Neuronal stem cell (in vitro differentiated cells): ENCODE results near the gene LDB3. TPM values are rescaled to one million over a fixed set of nuclear protein-coding genes. Genes with fewer than 3 reads are reported as not detected.

ENCODE experiments used
- DNase-seq: peaks from one replicate; pipeline ENCODE4 v3.0.0-alpha.2; 2013; ENCODE audit warnings: low spot score
- H2AFZ ChIP-seq: one replicate; pipeline ENCODE4 v1.6.1; 2013; ENCODE audit warnings: mild to moderate bottlenecking, low read length, inconsistent platforms
- H2AK5ac ChIP-seq: 2 replicates; pipeline ENCODE4 v1.6.1; 2013; ENCODE audit warnings: low read depth, mild to moderate bottlenecking, inconsistent platforms, low read length, moderate library complexity, mixed read lengths
- H2BK120ac ChIP-seq: 2 replicates; pipeline ENCODE4 v1.6.1; 2013; ENCODE audit warnings: low read depth, mild to moderate bottlenecking, inconsistent platforms, low read length, moderate library complexity, mixed read lengths
- H2BK12ac ChIP-seq: one replicate; pipeline ENCODE4 v1.6.1; 2013; ENCODE audit warnings: low read length, inconsistent platforms
- H2BK15ac ChIP-seq: 2 replicates; pipeline ENCODE4 v1.6.1; 2013; ENCODE audit warnings: mild to moderate bottlenecking, low read length, inconsistent platforms, mixed read lengths
- H2BK5ac ChIP-seq: one replicate; pipeline ENCODE4 v1.6.1; 2013; ENCODE audit warnings: inconsistent platforms, mild to moderate bottlenecking, low read length, moderate library complexity
- H3K14ac ChIP-seq: one replicate; pipeline ENCODE4 v1.6.1; 2013; ENCODE audit warnings: low read length, inconsistent platforms
- H3K18ac ChIP-seq: 2 replicates; pipeline ENCODE4 v1.6.1; 2013; ENCODE audit warnings: low read length, inconsistent platforms
- H3K23ac ChIP-seq: 2 replicates; pipeline ENCODE4 v1.6.1; 2013; ENCODE audit warnings: low read depth, mild to moderate bottlenecking, mixed read lengths, low read length, inconsistent platforms; ENCODE audit not compliant: poor library complexity
- H3K27ac ChIP-seq: replicated peaks from 3 replicates; pipeline ENCODE4 v1.5.1; 2013; ENCODE audit warnings: low read length, inconsistent platforms
- H3K27me3 ChIP-seq, 3 experiments: 2 replicates each; pipeline ENCODE4 v1.6.1; 2013; ENCODE audit warnings: low read length in 3 of 3, mild to moderate bottlenecking in 2 of 3, inconsistent platforms in 1 of 3, low read depth in 1 of 3, mixed read lengths in 1 of 3, moderate library complexity in 1 of 3; ENCODE audit not compliant: control insufficient read depth in 3 of 3, insufficient read depth in 3 of 3
- H3K36me3 ChIP-seq, 2 donors: replicated peaks in 1 of 2; 2 replicates each; pipeline ENCODE4 v1.6.1; 2013; ENCODE audit warnings: low read length in 2 of 2; ENCODE audit not compliant: control insufficient read depth in 2 of 2, insufficient read depth in 2 of 2
- H3K4ac ChIP-seq: 2 replicates; pipeline ENCODE4 v1.6.1; 2013; ENCODE audit warnings: inconsistent platforms, mild to moderate bottlenecking, low read length, moderate library complexity
- H3K4me1 ChIP-seq, 2 donors: 1 replicate in 1 of 2; 2 replicates in 1 of 2; pipeline ENCODE4 v1.6.1; 2013; ENCODE audit warnings: low read length in 2 of 2, low read depth in 1 of 2; ENCODE audit not compliant: control insufficient read depth in 2 of 2, insufficient read depth in 1 of 2
- H3K4me2 ChIP-seq: one replicate; pipeline ENCODE4 v1.6.1; 2013; ENCODE audit warnings: mild to moderate bottlenecking, low read length, inconsistent platforms; ENCODE audit not compliant: insufficient read depth, poor library complexity, severe bottlenecking
- H3K4me3 ChIP-seq, 2 donors: 2 replicates each; pipeline ENCODE4 v1.5.1; 2013; ENCODE audit warnings: low read length in 2 of 2, mild to moderate bottlenecking in 2 of 2, inconsistent platforms in 1 of 2, moderate library complexity in 1 of 2
- H3K79me1 ChIP-seq: one replicate; pipeline ENCODE4 v1.6.1; 2013; ENCODE audit warnings: low read depth, mild to moderate bottlenecking, inconsistent platforms, low read length, moderate library complexity
- H3K9ac ChIP-seq: one replicate; pipeline ENCODE4 v1.6.1; 2013; ENCODE audit warnings: mild to moderate bottlenecking, low read depth, low read length, inconsistent platforms; ENCODE audit not compliant: poor library complexity
- H3K9me3 ChIP-seq, 2 donors: replicated peaks in 1 of 2; 2 replicates each; pipeline versions ENCODE3 to v1.6.1; 2013; ENCODE audit warnings: low read length in 2 of 2, mild to moderate bottlenecking in 2 of 2, inconsistent platforms in 1 of 2, low read depth in 1 of 2, mixed read lengths in 1 of 2, moderate library complexity in 1 of 2; ENCODE audit not compliant: control insufficient read depth in 2 of 2, insufficient read depth in 1 of 2
- H4K8ac ChIP-seq: one replicate; pipeline ENCODE4 v1.6.1; 2013; ENCODE audit warnings: low read depth, mild to moderate bottlenecking, inconsistent platforms, low read length, moderate library complexity
- H4K91ac ChIP-seq: one replicate; pipeline ENCODE4 v1.6.1; 2013; ENCODE audit warnings: low read length, low read depth, mild to moderate bottlenecking, inconsistent platforms; ENCODE audit not compliant: poor library complexity
- WGBS, 2 donors: extraction: QIAGEN DNeasy Blood & Tissue Kit; methylation state at CpG; one replicate each; pipeline ENCODE4 v1.1.7; 2013; ENCODE audit warnings: missing lambda C conversion rate in 2 of 2, mixed read lengths in 1 of 2; ENCODE audit not compliant: insufficient read length in 2 of 2, insufficient replicate concordance in 1 of 2; ENCODE audit errors: extremely low coverage in 2 of 2; 5-methylcytosine and 5-hydroxymethylcytosine counted together
- polyA plus RNA-seq, 2 experiments: library from polyadenylated mRNA; stranded (reverse); fragments of 200-250 nt; gene quantifications; one replicate each; pipeline ENCODE4 v1.2.3, GENCODE V29; 2013

Gene LDB3
- 0.08 TPM for polyA plus RNA-seq (2013, experiment 1 of 2)
- polyA plus RNA-seq (2013, experiment 2 of 2) = 0.11 TPM

- Histone ChIP-seq H3K36me3 (no peaks in the 10 kb centered on the region), H2BK12ac (peak within 1 kb of the TSS; percentile 91), H3K14ac (peak within 1 kb of the TSS; percentile 85), H3K18ac (peak within 1 kb of the TSS; percentile 88), H3K23ac (peak within 1 kb of the TSS; percentile 58), H2AK5ac (peak within 1 kb of the TSS; percentile 91), H2BK5ac (peak within 1 kb of the TSS; percentile 69), H2BK120ac (peak within 1 kb of the TSS; percentile 74), H3K27me3 (peaks cover 0 to 59% (median 0%) of the 10 kb centered on the region in 3 experiments), H3K4me3 (no peak within 1 kb of the TSS), H3K4me2 (peak within 1 kb of the TSS; percentile 36), H4K91ac (peak within 1 kb of the TSS; percentile 2), H3K79me1 (peaks cover 2% of the 10 kb centered on the region), H2BK15ac (peak within 1 kb of the TSS; percentile 93), H3K9ac (no peak within 1 kb of the TSS), H4K8ac (peak within 1 kb of the TSS; percentile 49), H3K9me3 (no peaks in the 10 kb centered on the region), H3K27ac (no peak within 1 kb of the TSS), H2AFZ (peak within 1 kb of the TSS; percentile 58), H3K4ac (no peak within 1 kb of the TSS), H3K4me1 (peaks cover 36 to 40% of the 10 kb centered on the region in 2 donors)
- no CpG with 5 or more reads among the region's 23 CpGs for whole genome bisulfite sequencing, 2 donors
- no peak for DNase-seq
Observed at GRCh38 chr10:86668297-86669165, at the start of gene LDB3. TSS of gene LDB3 (plus strand) at chr10:86668511. CDS start at chr10:86668692, 181 bp downstream.

GRCh38 chr10:86628311-86628710, 40.0 kb upstream of the LDB3 start:
- no peak for DNase-seq
- no peak overlapping the region for H3K9ac ChIP-seq
- WGBS, 2 donors = no CpG with 5 or more reads among the region's 2 CpGs

GRCh38 chr10:86630079-86630478, 38.2 kb upstream of the LDB3 start:
- H3K9ac ChIP-seq = no peak overlapping the region
- H4K8ac ChIP-seq = no peak overlapping the region
- H3K36me3 ChIP-seq = no peaks in the 10 kb centered on the region
- H2BK5ac ChIP-seq = no peak overlapping the region
- no peak overlapping the region for H2AK5ac ChIP-seq
- H3K79me1 ChIP-seq = no peaks in the 10 kb centered on the region
- no CpG with 5 or more reads among the region's 2 CpGs for WGBS, 2 donors
- H3K27me3 ChIP-seq = peaks cover 0 to 53% (median 8%) of the 10 kb centered on the region in 3 experiments
- no peaks in the 10 kb centered on the region for H3K9me3 ChIP-seq
- no peak overlapping the region for H3K14ac ChIP-seq
- H3K4ac ChIP-seq = no peak overlapping the region
- no peak overlapping the region for H2BK12ac ChIP-seq
- H3K4me3 ChIP-seq = no peak overlapping the region
- no peak overlapping the region for H2BK15ac ChIP-seq
- no peak overlapping the region for H3K23ac ChIP-seq
- H3K4me2 ChIP-seq = no peak overlapping the region
- no peak for DNase-seq
- H4K91ac ChIP-seq = no peak overlapping the region
- H3K27ac ChIP-seq = no peak overlapping the region
- H3K4me1 ChIP-seq = peaks cover 0 to 4% of the 10 kb centered on the region in 2 donors
- no peak overlapping the region for H2AFZ ChIP-seq
- no peak overlapping the region for H2BK120ac ChIP-seq
- H3K18ac ChIP-seq = no peak overlapping the region

More at GRCh38 chr10:86628311-86628710, 40.0 kb upstream of the LDB3 start:
- Histone ChIP-seq H2BK120ac (no peak overlapping the region), H3K4me2 (no peak overlapping the region), H3K18ac (no peak overlapping the region), H2BK5ac (no peak overlapping the region), H4K91ac (no peak overlapping the region), H3K4ac (no peak overlapping the region), H3K27me3 (peaks cover 0 to 39% (median 8%) of the 10 kb centered on the region in 3 experiments), H3K27ac (no peak overlapping the region), H3K23ac (no peak overlapping the region), H3K14ac (no peak overlapping the region), H3K4me1 (peaks cover 0 to 4% of the 10 kb centered on the region in 2 donors), H2AFZ (no peak overlapping the region), H3K79me1 (no peaks in the 10 kb centered on the region), H2BK15ac (no peak overlapping the region), H2AK5ac (no peak overlapping the region), H3K36me3 (no peaks in the 10 kb centered on the region), H3K9me3 (no peaks in the 10 kb centered on the region), H4K8ac (no peak overlapping the region), H2BK12ac (no peak overlapping the region), H3K4me3 (no peak overlapping the region)
